H1 (cell line): ENCODE data around the gene HEBP1. TPM values are rescaled to one million over a fixed set of nuclear protein-coding genes. Genes with fewer than 3 reads are reported as not detected.

ENCODE experiments used
- CTCF ChIA-PET: fragments of 300-600 bp; sonication (Branson Sonifier 250); formaldehyde crosslinking; loops from one replicate; lab custom pipeline; 2021; ENCODE audit not compliant: partially characterized antibody; lab: Charles Lee
- POLR2A ChIA-PET: fragments of 300-600 bp; sonication (Branson Sonifier 250); formaldehyde crosslinking; loops from one replicate; lab custom pipeline; 2021; ENCODE audit warnings: inconsistent platforms; ENCODE audit not compliant: partially characterized antibody; lab: Charles Lee
- DNase-seq, 2 experiments: peaks; one replicate each; pipeline versions ENCODE4 v3.0.0 to v3.0.0-alpha.2; 2010 to 2022; ENCODE audit warnings: low spot score in 2 of 2, low read depth in 1 of 2, mixed read lengths in 1 of 2
- FAIRE-seq: peaks from 2 replicates; lab custom pipeline; 2011; peaks lifted over from hg19 to GRCh38; lab: Jason Lieb, UNC
- H2AFZ ChIP-seq: 2 replicates; pipeline ENCODE4 v1.8.1; 2012; ENCODE audit warnings: low read length, inconsistent platforms
- H2AK5ac ChIP-seq: 2 replicates; pipeline ENCODE4 v1.6.1; 2013; ENCODE audit warnings: low read depth, low read length
- H2BK120ac ChIP-seq: replicated peaks from 2 replicates; pipeline ENCODE3; 2013; ENCODE audit warnings: low read depth, low read length, inconsistent platforms
- H2BK12ac ChIP-seq: 2 replicates; pipeline ENCODE4 v1.6.1; 2013; ENCODE audit warnings: low read depth, low read length
- H2BK15ac ChIP-seq: 2 replicates; pipeline ENCODE4 v1.6.1; 2013; ENCODE audit warnings: low read length
- H2BK20ac ChIP-seq: 2 replicates; pipeline ENCODE4 v1.6.1; 2013; ENCODE audit warnings: low read length
- H2BK5ac ChIP-seq: 2 replicates; pipeline ENCODE4 v1.6.1; 2013; ENCODE audit warnings: low read depth, low read length
- H3K14ac ChIP-seq: 2 replicates; pipeline ENCODE4 v1.6.1; 2013; ENCODE audit warnings: inconsistent platforms; ENCODE audit not compliant: insufficient read length
- H3K18ac ChIP-seq: 2 replicates; pipeline ENCODE4 v1.6.1; 2013; ENCODE audit warnings: low read length; ENCODE audit errors: extremely low read depth
- H3K23ac ChIP-seq: 2 replicates; pipeline ENCODE4 v1.6.1; 2013; ENCODE audit warnings: inconsistent platforms; ENCODE audit not compliant: insufficient read length
- H3K23me2 ChIP-seq: 2 replicates; pipeline ENCODE4 v1.6.1; 2013; ENCODE audit warnings: low read depth, low read length
- H3K27ac ChIP-seq: 2 replicates; pipeline ENCODE4 v1.6.1; 2011; ENCODE audit warnings: low read depth, low read length, inconsistent platforms
- H3K27me3 ChIP-seq, 4 experiments: replicated peaks in 1 of 4; 1 replicate in 1 of 4; 2 replicates in 3 of 4; pipeline versions ENCODE4 v1.6.1 to v1.8.1; 2011 to 2013; ENCODE audit warnings: low read length in 3 of 4, mild to moderate bottlenecking in 3 of 4, inconsistent platforms in 2 of 4, mixed read lengths in 2 of 4, moderate library complexity in 1 of 4; ENCODE audit not compliant: control insufficient read depth in 3 of 4, insufficient read depth in 3 of 4; ENCODE audit errors: extremely low read depth in 1 of 4
- H3K36me3 ChIP-seq, 4 experiments: 2 replicates each; pipeline versions ENCODE4 v1.6.1 to v1.8.1; 2011 to 2013; ENCODE audit warnings: mild to moderate bottlenecking in 4 of 4, low read length in 3 of 4, moderate library complexity in 2 of 4, control low read depth in 1 of 4, inconsistent platforms in 1 of 4; ENCODE audit not compliant: insufficient read depth in 4 of 4, control insufficient read depth in 2 of 4
- H3K4ac ChIP-seq: replicated peaks from 2 replicates; pipeline ENCODE3; 2013; ENCODE audit warnings: low read length, low read depth, mixed read lengths, inconsistent platforms; ENCODE audit not compliant: insufficient read length
- H3K4me1 ChIP-seq, 4 experiments: replicated peaks in 1 of 4; 1 replicate in 1 of 4; 2 replicates in 3 of 4; pipeline versions ENCODE4 v1.6.1 to v1.8.1; 2011 to 2013; ENCODE audit warnings: low read length in 3 of 4, inconsistent platforms in 2 of 4, mixed read lengths in 1 of 4; ENCODE audit not compliant: insufficient read depth in 4 of 4, control insufficient read depth in 3 of 4
- H3K4me2 ChIP-seq, 2 experiments: 2 replicates each; pipeline versions ENCODE4 v1.6.1 to v1.8.1; 2011 to 2013; ENCODE audit warnings: low read depth in 2 of 2, low read length in 2 of 2, control low read depth in 1 of 2, inconsistent platforms in 1 of 2, mild to moderate bottlenecking in 1 of 2; ENCODE audit not compliant: insufficient read depth in 1 of 2
- H3K4me3 ChIP-seq, 4 experiments: fragments of 200-600, 300-600 bp in 1 of 4; sonication (generic), shearing (Covaris generic), sonication (Bioruptor Twin) in 1 of 4; 2 replicates each; pipeline versions ENCODE4 v1.5.1 to v1.8.1; 2011 to 2016; ENCODE audit warnings: low read length in 4 of 4, low read depth in 3 of 4, control low read depth in 2 of 4, inconsistent platforms in 2 of 4, mild to moderate bottlenecking in 2 of 4, mixed read lengths in 1 of 4, moderate library complexity in 1 of 4; ENCODE audit not compliant: insufficient read depth in 2 of 4; ENCODE audit errors: extremely low read depth in 1 of 4
- H3K56ac ChIP-seq: replicated peaks from 2 replicates; pipeline ENCODE3; 2013; ENCODE audit warnings: low read depth, mild to moderate bottlenecking, mixed read lengths, low read length, inconsistent platforms; ENCODE audit not compliant: insufficient read length
- H3K79me1 ChIP-seq: 2 replicates; pipeline ENCODE4 v1.6.1; 2013; ENCODE audit warnings: low read depth, low read length, control low read depth
- H3K79me2 ChIP-seq, 2 experiments: 2 replicates each; pipeline versions ENCODE4 v1.6.1 to v1.8.1; 2012 to 2013; ENCODE audit warnings: low read length in 2 of 2, mild to moderate bottlenecking in 2 of 2, inconsistent platforms in 1 of 2; ENCODE audit not compliant: insufficient read depth in 2 of 2, control insufficient read depth in 1 of 2
- H3K9ac ChIP-seq, 4 experiments: replicated peaks in 1 of 4; 1 replicate in 1 of 4; 2 replicates in 3 of 4; pipeline versions ENCODE4 v1.6.1 to v1.8.1; 2011 to 2013; ENCODE audit warnings: low read depth in 3 of 4, low read length in 3 of 4, control low read depth in 2 of 4, mild to moderate bottlenecking in 2 of 4, moderate library complexity in 2 of 4, inconsistent platforms in 1 of 4; ENCODE audit errors: extremely low read depth in 1 of 4
- H3K9me3 ChIP-seq, 2 experiments: 2 replicates each; pipeline versions ENCODE4 v1.6.1 to v1.8.1; 2012 to 2013; ENCODE audit warnings: mild to moderate bottlenecking in 2 of 2, moderate library complexity in 2 of 2, control low read depth in 1 of 2, inconsistent platforms in 1 of 2, low read depth in 1 of 2, low read length in 1 of 2, mixed read lengths in 1 of 2; ENCODE audit not compliant: insufficient read depth in 2 of 2
- H4K20me1 ChIP-seq, 2 experiments: replicated peaks in 1 of 2; 2 replicates each; pipeline versions ENCODE3 to v1.8.1; 2011 to 2013; ENCODE audit warnings: inconsistent platforms in 2 of 2, low read length in 2 of 2, mild to moderate bottlenecking in 1 of 2; ENCODE audit not compliant: insufficient read depth in 2 of 2, control insufficient read depth in 1 of 2
- H4K5ac ChIP-seq: 2 replicates; pipeline ENCODE4 v1.6.1; 2013; ENCODE audit warnings: low read length, low read depth, mixed read lengths, inconsistent platforms; ENCODE audit not compliant: insufficient read length
- H4K8ac ChIP-seq: 2 replicates; pipeline ENCODE4 v1.8.0; 2013; ENCODE audit warnings: mild to moderate bottlenecking, moderate library complexity, low read length, inconsistent platforms; ENCODE audit not compliant: insufficient read depth; ENCODE audit errors: extremely low read depth
- H4K91ac ChIP-seq: replicated peaks from 2 replicates; pipeline ENCODE3; 2013; ENCODE audit warnings: low read length, mixed read lengths, inconsistent platforms; ENCODE audit not compliant: insufficient read length
- TAF7 ChIP-seq: optimal IDR thresholded peaks from 2 replicates; pipeline ENCODE3; 2011; ENCODE audit warnings: low read depth, mild to moderate bottlenecking, inconsistent platforms, low read length, moderate library complexity, borderline replicate concordance
- WGBS, 2 experiments: shearing (Covaris generic) in 1 of 2; methylation state at CpG; one replicate each; pipeline versions ENCODE4 v1.1.6 to v1.1.7; 2013 to 2015; ENCODE audit warnings: low lambda C conversion rate in 2 of 2, mixed read lengths in 2 of 2, inconsistent platforms in 1 of 2, low coverage in 1 of 2, missing lambda C conversion rate in 1 of 2; ENCODE audit not compliant: insufficient replicate concordance in 2 of 2, insufficient coverage in 1 of 2, insufficient read length in 1 of 2; ENCODE audit errors: extremely low coverage in 1 of 2, missing lambda C conversion rate in 1 of 2; 5-methylcytosine and 5-hydroxymethylcytosine counted together
- polyA plus RNA-seq, 7 experiments: library from polyadenylated mRNA; depleted of rRNA in 3 of 7; stranded (reverse) in 5 of 7; unstranded in 2 of 7; fragments of >200 nt in 5 of 7; fragments of 200-250 nt in 2 of 7; gene quantifications; 1 replicate in 5 of 7; 2 replicates in 1 of 7; 4 replicates in 1 of 7; pipeline versions ENCODE4 v1.2.1 to v1.2.3, GENCODE V29; 2011 to 2013; ENCODE audit warnings: missing spikeins in 2 of 7, mixed read lengths in 2 of 7
- total RNA-seq: library from RNA; stranded (reverse); fragmentation: NEBNext Ultra II Directional; extraction: Animal tissue kit (Norgen Biotek cat#: 25700); gene quantifications from 2 replicates; pipeline ENCODE4 v1.2.1, GENCODE V29; 2021

Gene HEBP1
- total and polyA plus RNA-seq, 2 of the 8 experiments (the other 6 are each of a cell fraction or from before 2014, with no cell fraction given) = 30.8 to 56.1 TPM

GRCh38 chr12:12979731-12980259 lies 20.3 kb downstream of the HEBP1 start:
- H4K5ac ChIP-seq = no peak overlapping the region
- H2BK12ac ChIP-seq = no peak overlapping the region; the same call in 1 of the 2 replicates
- H3K4ac ChIP-seq = no peak overlapping the region
- no peaks in the 10 kb centered on the region for H3K27me3 ChIP-seq
- FAIRE-seq (no peak), DNase-seq (no peak)
- H3K4me2 ChIP-seq = no peak overlapping the region
- H4K8ac ChIP-seq = no peak overlapping the region
- ChIA-PET POLR2A (interaction anchor here (0.6 to 1.1 kb wide), 3 partner anchors 87 to 226 kb away, joined by 3 read pairs; no protein-coding TSS in a partner anchor), CTCF (interaction anchor here (0.7 to 9.5 kb wide), 14 partner anchors 9 to 231 kb away, joined by 3 to 118 read pairs (median 4); partner anchors contain the start of gene GPRC5A)
- H3K79me1 ChIP-seq = peaks cover 2% of the 10 kb centered on the region; the same call in 1 of the 2 replicates
- no peak overlapping the region for H3K23ac ChIP-seq
- no peak overlapping the region for H3K18ac ChIP-seq
- no peak overlapping the region for H3K4me3 ChIP-seq
- H2BK120ac ChIP-seq = no peak overlapping the region
- no peak overlapping the region for H2BK20ac ChIP-seq
- no peak overlapping the region; the same call in 1 of the 2 replicates for H2BK5ac ChIP-seq
- no peak overlapping the region for H4K91ac ChIP-seq
- H3K36me3 ChIP-seq = peaks cover 4 to 27% (median 17%) of the 10 kb centered on the region in 4 experiments
- H3K23me2 ChIP-seq = no peaks in the 10 kb centered on the region
- H2AK5ac ChIP-seq = no peak overlapping the region; the same call in 1 of the 2 replicates
- H2AFZ ChIP-seq = no peak overlapping the region
- no peak overlapping the region for H3K14ac ChIP-seq
- no peak overlapping the region for H2BK15ac ChIP-seq
- H3K9me3 ChIP-seq = no peaks in the 10 kb centered on the region
- no peak overlapping the region for H3K56ac ChIP-seq
- H3K79me2 ChIP-seq = no peaks in the 10 kb centered on the region; a peak in 1 of 4 replicates
- no peak overlapping the region for H3K27ac ChIP-seq
- H3K4me1 ChIP-seq = peaks cover 0 to 7% (median 0%) of the 10 kb centered on the region in 4 experiments; a peak in 1 of 7 replicates
- no peaks in the 10 kb centered on the region for H4K20me1 ChIP-seq
- 91% methylated on average over 4 of the region's 4 CpGs; no CpG with 5 or more reads in 1 of the 2 experiments for WGBS, 2 experiments
- no peak overlapping the region for H3K9ac ChIP-seq
- TF ChIP-seq TAF7 = no peak
